KMS-11 (cell line): ENCODE results near the gene GABPA.

Experiments used
- H2AFZ ChIP-seq: fragments of 200-600 bp; sonication (generic); 2 replicates; pipeline ENCODE4 v1.6.1; 2016; ENCODE audit warnings: antibody characterized with exemption, mixed run types, low read depth
- H3K27ac ChIP-seq: fragments of 200-600 bp; sonication (generic); 2 replicates; pipeline ENCODE4 v1.6.1; 2016; ENCODE audit warnings: mild to moderate bottlenecking, mixed run types
- H3K27me3 ChIP-seq: fragments of 200-600 bp; sonication (generic); 2 replicates; pipeline ENCODE4 v1.6.1; 2017; ENCODE audit warnings: mild to moderate bottlenecking, low read depth, mixed run types, moderate library complexity; ENCODE audit not compliant: insufficient read depth
- H3K36me3 ChIP-seq: fragments of 200-600 bp; sonication (generic); 2 replicates; pipeline ENCODE4 v1.6.1; 2017; ENCODE audit warnings: mild to moderate bottlenecking, mixed run types; ENCODE audit not compliant: insufficient read depth
- H3K4me1 ChIP-seq: fragments of 200-600 bp; sonication (generic); 2 replicates; pipeline ENCODE4 v1.6.1; 2016; ENCODE audit warnings: mild to moderate bottlenecking, low read depth, mixed run types; ENCODE audit not compliant: poor library complexity, severe bottlenecking
- H3K4me2 ChIP-seq: fragments of 200-600 bp; sonication (generic); 2 replicates; pipeline ENCODE4 v1.7.0; 2016; ENCODE audit warnings: mild to moderate bottlenecking, mixed run types
- H3K4me3 ChIP-seq: fragments of 200-600 bp; sonication (generic); IDR thresholded peaks from 2 replicates; pipeline ENCODE4 v1.6.1; 2017; ENCODE audit warnings: low read depth, low read length, mixed read lengths; ENCODE audit not compliant: insufficient read depth
- H3K79me2 ChIP-seq: fragments of 200-600 bp; sonication (generic); 2 replicates; pipeline ENCODE4 v1.6.1; 2016; ENCODE audit warnings: low read depth, mixed run types; ENCODE audit not compliant: insufficient read depth
- H3K9ac ChIP-seq: fragments of 200-600 bp; sonication (generic); 2 replicates; pipeline ENCODE4 v1.6.1; 2016; ENCODE audit warnings: mild to moderate bottlenecking, mixed run types
- H4K20me1 ChIP-seq: fragments of 200-600 bp; sonication (generic); 2 replicates; pipeline ENCODE4 v1.6.1; 2016; ENCODE audit warnings: mild to moderate bottlenecking, mixed run types; ENCODE audit not compliant: insufficient read depth
- TF ChIP-seq, protein P1 (sequence below): fragments of 200-600 bp; sonication (generic); conservative IDR thresholded peaks from 2 replicates; pipeline ENCODE4 v1.6.1; 2017; ENCODE audit warnings: low read depth, mild to moderate bottlenecking, antibody characterized with exemption, low read length, moderate library complexity, mixed read lengths

GABPA gene

DNA sequence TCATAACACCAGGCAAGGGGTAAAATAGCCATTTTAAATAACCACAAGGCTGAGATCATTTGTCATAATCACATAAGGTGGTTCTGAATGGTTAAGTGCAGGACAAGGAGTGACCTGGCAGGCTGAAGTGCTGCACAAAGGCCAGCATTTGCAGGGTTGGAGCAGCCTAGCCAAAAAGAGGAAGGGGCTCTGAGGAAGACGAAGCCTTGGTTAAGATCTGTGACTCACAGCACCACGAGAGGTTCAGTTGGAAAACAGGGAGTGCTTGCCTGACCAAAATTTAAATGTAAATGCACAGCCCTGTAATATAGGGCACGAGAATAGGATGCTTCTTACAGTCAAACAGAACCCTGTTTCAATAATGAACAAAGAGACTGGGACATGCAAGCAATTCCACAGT is 12.1 kb upstream of the GABPA start:
- no peak overlapping the region for H3K9ac ChIP-seq
- H3K27ac ChIP-seq: no peak overlapping the region
- no peak overlapping the region for H3K4me3 ChIP-seq
- H3K4me2 ChIP-seq: no peak overlapping the region
- H3K79me2 ChIP-seq: no peaks in the 10 kb centered on the region
- no peak overlapping the region for H2AFZ ChIP-seq
- H3K36me3 ChIP-seq: peaks cover 7% of the 10 kb centered on the region; the same call in 1 of the 2 replicates
- H3K4me1 ChIP-seq: no peaks in the 10 kb centered on the region
- H4K20me1 ChIP-seq: no peaks in the 10 kb centered on the region
- no peaks in the 10 kb centered on the region for H3K27me3 ChIP-seq
- TF ChIP-seq, protein P1, sequence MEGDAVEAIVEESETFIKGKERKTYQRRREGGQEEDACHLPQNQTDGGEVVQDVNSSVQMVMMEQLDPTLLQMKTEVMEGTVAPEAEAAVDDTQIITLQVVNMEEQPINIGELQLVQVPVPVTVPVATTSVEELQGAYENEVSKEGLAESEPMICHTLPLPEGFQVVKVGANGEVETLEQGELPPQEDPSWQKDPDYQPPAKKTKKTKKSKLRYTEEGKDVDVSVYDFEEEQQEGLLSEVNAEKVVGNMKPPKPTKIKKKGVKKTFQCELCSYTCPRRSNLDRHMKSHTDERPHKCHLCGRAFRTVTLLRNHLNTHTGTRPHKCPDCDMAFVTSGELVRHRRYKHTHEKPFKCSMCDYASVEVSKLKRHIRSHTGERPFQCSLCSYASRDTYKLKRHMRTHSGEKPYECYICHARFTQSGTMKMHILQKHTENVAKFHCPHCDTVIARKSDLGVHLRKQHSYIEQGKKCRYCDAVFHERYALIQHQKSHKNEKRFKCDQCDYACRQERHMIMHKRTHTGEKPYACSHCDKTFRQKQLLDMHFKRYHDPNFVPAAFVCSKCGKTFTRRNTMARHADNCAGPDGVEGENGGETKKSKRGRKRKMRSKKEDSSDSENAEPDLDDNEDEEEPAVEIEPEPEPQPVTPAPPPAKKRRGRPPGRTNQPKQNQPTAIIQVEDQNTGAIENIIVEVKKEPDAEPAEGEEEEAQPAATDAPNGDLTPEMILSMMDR: no peak

DNA sequence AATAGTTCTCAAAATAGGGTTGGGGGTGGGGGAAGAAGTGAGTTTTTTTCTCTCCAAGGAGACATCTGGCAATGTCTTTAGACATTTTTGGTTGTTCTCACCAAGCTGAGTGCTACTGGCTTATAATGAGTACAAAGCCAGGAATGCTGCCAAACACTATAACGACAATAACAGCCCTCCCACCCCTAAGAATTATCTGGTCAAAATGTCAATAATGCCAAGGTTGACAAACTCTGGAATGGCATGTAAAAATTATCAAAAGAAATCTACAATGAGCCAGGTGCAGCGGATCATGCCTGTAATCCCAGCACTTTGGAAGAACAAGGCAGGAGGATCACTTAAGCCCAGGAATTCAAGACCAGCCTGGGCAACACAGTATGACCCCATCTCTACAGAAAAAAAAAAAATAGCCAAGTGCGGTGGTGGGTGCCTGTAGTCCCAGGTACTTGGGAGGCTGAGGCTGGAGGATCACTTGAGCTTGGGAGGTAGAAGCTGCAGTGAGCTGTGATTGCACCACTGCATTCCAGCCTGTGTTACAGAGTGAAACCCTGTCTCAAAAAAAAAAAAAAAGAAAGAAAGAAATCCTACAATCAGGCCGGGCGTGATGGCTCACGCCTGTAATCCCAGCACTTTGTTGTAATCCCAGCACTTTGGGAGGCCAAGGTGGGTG is 2.5 kb upstream of the GABPA start:
- Histone ChIP-seq H3K9ac (no peak overlapping the region), H4K20me1 (peaks cover 6% of the 10 kb centered on the region; the same call in 1 of the 2 replicates), H3K27ac (no peak overlapping the region), H3K79me2 (peaks cover 64% of the 10 kb centered on the region), H3K4me3 (no peak overlapping the region), H3K4me1 (peaks cover 20% of the 10 kb centered on the region), H3K36me3 (peaks cover 6% of the 10 kb centered on the region; the same call in 1 of the 2 replicates), H3K4me2 (no peak overlapping the region), H2AFZ (no peak overlapping the region), H3K27me3 (no peaks in the 10 kb centered on the region)
- TF ChIP-seq, protein P1: no peak

DNA sequence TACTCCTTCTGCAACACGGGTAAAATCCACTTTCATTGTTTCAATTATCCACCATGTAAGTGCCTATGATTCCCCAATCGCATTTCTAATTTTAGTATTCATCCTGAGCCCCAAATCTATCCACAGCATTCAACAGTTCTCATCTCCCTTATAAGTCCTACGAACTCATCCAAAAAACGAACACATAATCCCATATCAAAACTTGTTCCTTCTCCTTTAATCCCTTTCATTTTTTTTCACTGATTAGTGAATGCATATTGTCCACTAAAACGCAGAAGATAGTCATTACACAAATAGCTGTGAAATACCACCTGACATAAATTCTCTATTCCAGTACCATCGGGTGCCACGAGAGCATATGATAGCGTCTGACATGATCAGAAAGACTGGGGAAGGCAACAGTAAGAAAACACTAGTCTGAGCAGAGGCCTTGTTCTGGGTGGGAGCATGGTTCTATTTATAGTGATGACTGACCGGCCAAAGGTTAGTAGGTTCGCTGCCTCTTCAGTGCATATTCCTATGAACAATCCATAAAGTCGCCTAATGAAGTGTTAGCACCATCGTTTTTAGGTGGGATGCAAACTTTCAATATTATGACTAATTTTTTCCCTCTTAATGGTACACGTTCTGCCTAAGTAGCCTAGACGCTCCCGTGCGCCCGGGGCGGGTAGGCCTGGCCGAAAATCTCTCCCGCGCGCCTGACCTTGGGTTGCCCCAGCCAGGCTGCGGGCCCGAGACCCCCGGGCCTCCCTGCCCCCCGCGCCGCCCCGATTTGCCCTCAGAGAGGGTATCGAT is 716 bp upstream of the GABPA start:
- H3K27ac ChIP-seq: peak overlapping the region; percentile 100
- H3K4me1 ChIP-seq: peaks cover 25% of the 10 kb centered on the region
- peaks cover 82% of the 10 kb centered on the region for H3K79me2 ChIP-seq
- peak overlapping the region; percentile 56 for H3K4me2 ChIP-seq
- H2AFZ ChIP-seq: peak overlapping the region; percentile 97
- peaks cover 2% of the 10 kb centered on the region; the same call in 1 of the 2 replicates for H3K36me3 ChIP-seq
- H4K20me1 ChIP-seq: no peaks in the 10 kb centered on the region; the same call in 1 of the 2 replicates
- no peaks in the 10 kb centered on the region for H3K27me3 ChIP-seq
- TF ChIP-seq, protein P1: no peak
- no peak overlapping the region for H3K4me3 ChIP-seq
- H3K9ac ChIP-seq: peak overlapping the region; percentile 99

DNA sequence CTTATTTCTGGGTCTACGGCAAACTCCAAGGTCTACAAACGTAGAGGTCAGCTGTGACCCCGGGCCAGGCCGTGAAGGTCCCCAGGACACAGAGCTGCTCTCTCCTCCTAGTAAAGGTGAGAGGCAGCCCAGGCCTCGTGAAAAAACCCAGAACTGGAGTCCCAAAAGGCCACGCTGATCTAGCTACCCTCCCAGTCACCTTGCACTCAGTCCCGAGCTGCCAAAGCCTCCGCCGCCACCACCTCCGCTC is 193 bp upstream of the GABPA start:
- TF ChIP-seq, protein P1: no peak
- Histone ChIP-seq H3K27me3 (no peaks in the 10 kb centered on the region), H3K79me2 (peaks cover 83% of the 10 kb centered on the region), H3K4me2 (peak overlapping the region; percentile 56), H3K4me1 (peaks cover 27% of the 10 kb centered on the region), H2AFZ (peak overlapping the region; percentile 97), H3K36me3 (no peaks in the 10 kb centered on the region; the same call in 1 of the 2 replicates), H3K9ac (peak overlapping the region; percentile 99), H3K4me3 (no peak overlapping the region), H3K27ac (peak overlapping the region; percentile 100), H4K20me1 (no peaks in the 10 kb centered on the region; the same call in 1 of the 2 replicates)
